ENCODE results near the gene MAPK7. TPM values are rescaled to one million over a fixed set of nuclear protein-coding genes. Genes with fewer than 3 reads are reported as not detected.

MAPK7 gene
- total and polyA plus RNA-seq, 2 experiments from 2014 or later = 21.2 to 28.6 TPM

DNA sequence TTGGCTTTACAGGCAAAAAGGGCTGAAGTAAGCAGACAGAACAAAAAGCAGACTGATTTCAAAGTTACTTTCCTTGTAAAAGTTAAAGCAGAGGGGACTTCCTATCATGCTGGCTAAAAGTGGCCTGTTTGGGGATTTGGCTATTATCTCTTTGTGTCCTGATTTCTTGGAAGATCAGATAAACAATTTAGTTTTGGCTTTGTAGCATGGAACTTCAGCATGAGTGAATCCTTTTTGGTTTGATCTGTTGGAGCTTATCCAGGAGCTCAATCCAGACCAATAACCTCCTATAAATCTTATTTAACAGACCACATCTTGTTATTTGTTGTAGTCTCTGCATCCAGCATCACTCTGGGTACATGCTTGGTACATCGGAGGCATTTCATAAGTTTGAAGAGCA is 23.9 kb downstream of the MAPK7 start:
- no peak overlapping the region for H3K9ac ChIP-seq
- H3K4me2 ChIP-seq (ENCODE audit: unreplicated experiment) = no peak overlapping the region
- no peaks in the 10 kb centered on the region for H4K20me1 ChIP-seq (ENCODE audit: insufficient read depth)
- WGBS, 2 experiments (ENCODE audit: low coverage in 1 of 2, low lambda C conversion rate in 2 of 2, missing lambda C conversion rate in 2 of 2) = 18 to 26% methylated on average over 1 of the region's 1 CpG
- H3K27ac ChIP-seq = no peak overlapping the region
- no peak overlapping the region for H3K4me3 ChIP-seq
- H3K79me2 ChIP-seq (ENCODE audit: insufficient read depth) = no peaks in the 10 kb centered on the region
- DNase-seq = no peak
- H3K9me2 ChIP-seq (ENCODE audit: insufficient read depth) = no peaks in the 10 kb centered on the region
- no peaks in the 10 kb centered on the region for H3K36me3 ChIP-seq (ENCODE audit: low read depth)
- in situ Hi-C loops (cut with MboI) = no loop called here
- H3K9me3 ChIP-seq (ENCODE audit: low read depth) = no peaks in the 10 kb centered on the region
- H3K27me3 ChIP-seq (replicated peaks; ENCODE audit: insufficient read depth) = no peaks in the 10 kb centered on the region
- no peaks in the 10 kb centered on the region for H3F3A ChIP-seq (ENCODE audit: insufficient read depth)
- H2AFZ ChIP-seq = no peak overlapping the region
- H3K4me1 ChIP-seq (ENCODE audit: insufficient read depth) = peaks cover 12% of the 10 kb centered on the region
- TF ChIP-seq EZH2phosphoT487 (IDR thresholded peaks at IDR 0.05; ENCODE audit: insufficient read depth, low read depth) (no peak), EZH2 (IDR thresholded peaks at IDR 0.05; ENCODE audit: insufficient read depth, poor library complexity, severe bottlenecking) (no peak)

DNA sequence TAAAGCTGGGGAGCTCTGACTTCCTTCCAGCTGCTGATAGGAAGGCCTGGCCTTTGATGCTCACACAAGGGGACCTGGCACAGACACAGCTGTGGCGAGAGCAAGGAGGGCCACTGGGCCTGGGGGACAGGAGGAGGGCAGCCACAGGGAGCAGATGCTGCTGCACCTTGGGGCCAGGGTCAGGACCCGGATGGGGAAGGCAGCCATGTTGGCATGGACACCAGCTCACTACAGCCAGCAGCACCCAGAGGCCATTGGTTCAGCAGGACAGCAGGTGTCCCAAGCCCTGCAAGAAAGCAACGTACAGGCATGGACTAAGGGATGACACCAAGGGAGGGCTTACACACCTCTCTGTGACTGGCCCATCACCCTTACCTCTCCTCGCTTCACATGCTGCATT is 24.7 kb downstream of the MAPK7 start:
- H3K27ac ChIP-seq = no peak overlapping the region
- DNase-seq = no peak
- in situ Hi-C loops (cut with MboI) = no loop called here
- no peak overlapping the region for H3K9ac ChIP-seq
- no peaks in the 10 kb centered on the region for H3K79me2 ChIP-seq (ENCODE audit: insufficient read depth)
- no peaks in the 10 kb centered on the region for H3K9me3 ChIP-seq (ENCODE audit: low read depth)
- H2AFZ ChIP-seq = no peak overlapping the region
- no peaks in the 10 kb centered on the region for H3K36me3 ChIP-seq (ENCODE audit: low read depth)
- WGBS, 2 experiments (ENCODE audit: low coverage in 1 of 2, low lambda C conversion rate in 2 of 2, missing lambda C conversion rate in 2 of 2) = 88 to 89% methylated on average over 4 of the region's 4 CpGs
- no peaks in the 10 kb centered on the region for H3K9me2 ChIP-seq (ENCODE audit: insufficient read depth)
- H3K4me3 ChIP-seq = no peak overlapping the region
- H3K4me2 ChIP-seq (ENCODE audit: unreplicated experiment) = no peak overlapping the region
- H3F3A ChIP-seq (ENCODE audit: insufficient read depth) = no peaks in the 10 kb centered on the region
- no peaks in the 10 kb centered on the region for H3K27me3 ChIP-seq (replicated peaks; ENCODE audit: insufficient read depth)
- peaks cover 9% of the 10 kb centered on the region for H3K4me1 ChIP-seq (ENCODE audit: insufficient read depth)
- TF ChIP-seq EZH2phosphoT487 (IDR thresholded peaks at IDR 0.05; ENCODE audit: insufficient read depth, low read depth) = no peak
- TF ChIP-seq EZH2 (IDR thresholded peaks at IDR 0.05; ENCODE audit: insufficient read depth, poor library complexity, severe bottlenecking) = no peak
- no peaks in the 10 kb centered on the region for H4K20me1 ChIP-seq (ENCODE audit: insufficient read depth)

DNA sequence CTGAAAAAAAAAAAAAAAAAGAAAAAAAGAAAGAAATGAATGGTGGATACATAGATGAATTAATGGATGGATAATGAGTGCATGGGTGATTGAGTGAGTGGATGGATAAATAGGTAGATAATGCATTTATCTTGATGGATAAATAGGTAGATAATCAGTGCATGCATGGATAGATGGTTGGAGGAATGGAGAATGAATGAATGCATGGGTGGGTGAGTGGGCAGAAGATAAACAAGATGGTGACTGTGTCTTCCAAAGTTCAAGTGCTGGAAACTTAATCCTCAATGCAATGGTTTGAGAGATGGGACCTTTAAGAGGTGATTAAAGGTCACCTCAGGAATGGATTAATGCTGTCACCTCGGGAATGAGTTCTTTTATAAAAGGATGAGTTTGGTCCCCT is 26.0 kb downstream of the MAPK7 start:
- no peaks in the 10 kb centered on the region for H3K9me2 ChIP-seq (ENCODE audit: insufficient read depth)
- H3K79me2 ChIP-seq (ENCODE audit: insufficient read depth) = no peaks in the 10 kb centered on the region
- no peak for DNase-seq
- H4K20me1 ChIP-seq (ENCODE audit: insufficient read depth) = no peaks in the 10 kb centered on the region
- H3K4me2 ChIP-seq (ENCODE audit: unreplicated experiment) = no peak overlapping the region
- H3K27ac ChIP-seq = no peak overlapping the region
- peaks cover 3% of the 10 kb centered on the region for H3K4me1 ChIP-seq (ENCODE audit: insufficient read depth)
- H3K9me3 ChIP-seq (ENCODE audit: low read depth) = no peaks in the 10 kb centered on the region
- H3K9ac ChIP-seq = no peak overlapping the region
- no peaks in the 10 kb centered on the region for H3K27me3 ChIP-seq (replicated peaks; ENCODE audit: insufficient read depth)
- peaks cover 2% of the 10 kb centered on the region; the same call in 1 of the 2 replicates for H3F3A ChIP-seq (ENCODE audit: insufficient read depth)
- in situ Hi-C loops (cut with MboI) = no loop called here
- H3K36me3 ChIP-seq (ENCODE audit: low read depth) = no peaks in the 10 kb centered on the region
- no peak for TF ChIP-seq EZH2 (IDR thresholded peaks at IDR 0.05; ENCODE audit: insufficient read depth, poor library complexity, severe bottlenecking)
- no peak for TF ChIP-seq EZH2phosphoT487 (IDR thresholded peaks at IDR 0.05; ENCODE audit: insufficient read depth, low read depth)
- no peak overlapping the region for H2AFZ ChIP-seq
- H3K4me3 ChIP-seq = no peak overlapping the region
- WGBS, 2 experiments (ENCODE audit: low coverage in 1 of 2, low lambda C conversion rate in 2 of 2, missing lambda C conversion rate in 2 of 2) = 59 to 75% methylated on average over 1 of the region's 1 CpG

DNA sequence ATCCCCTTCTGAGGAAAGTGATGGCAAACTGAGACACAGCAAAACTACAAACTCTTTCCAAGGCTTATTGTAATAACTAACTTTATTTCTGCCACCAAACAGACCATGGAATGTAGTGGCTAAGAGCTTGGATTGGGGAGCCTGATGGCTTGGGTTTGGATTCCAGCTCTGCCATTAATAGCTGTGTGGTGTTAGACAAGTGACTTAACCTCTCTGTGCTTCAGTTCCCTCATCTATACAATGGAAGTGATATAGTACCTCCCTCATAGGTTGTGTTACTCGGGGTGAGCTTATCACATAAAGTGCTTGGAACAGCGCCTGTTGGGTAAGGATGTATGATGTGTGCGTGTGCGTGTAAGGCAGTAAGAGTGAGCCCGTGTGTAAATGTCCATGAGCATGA is 26.8 kb downstream of the MAPK7 start:
- Histone ChIP-seq H3K79me2 (ENCODE audit: insufficient read depth) (no peaks in the 10 kb centered on the region), H2AFZ (no peak overlapping the region), H3K4me3 (no peak overlapping the region), H3K9me3 (ENCODE audit: low read depth) (no peaks in the 10 kb centered on the region), H3K9me2 (ENCODE audit: insufficient read depth) (no peaks in the 10 kb centered on the region), H3F3A (ENCODE audit: insufficient read depth) (peaks cover 11% of the 10 kb centered on the region), H3K4me2 (ENCODE audit: unreplicated experiment) (no peak overlapping the region), H4K20me1 (ENCODE audit: insufficient read depth) (no peaks in the 10 kb centered on the region), H3K9ac (no peak overlapping the region), H3K27me3 (replicated peaks; ENCODE audit: insufficient read depth) (no peaks in the 10 kb centered on the region), H3K27ac (no peak overlapping the region), H3K36me3 (ENCODE audit: low read depth) (no peaks in the 10 kb centered on the region), H3K4me1 (ENCODE audit: insufficient read depth) (peaks cover 11% of the 10 kb centered on the region)
- TF ChIP-seq EZH2 (IDR thresholded peaks at IDR 0.05; ENCODE audit: insufficient read depth, poor library complexity, severe bottlenecking) (no peak), EZH2phosphoT487 (IDR thresholded peaks at IDR 0.05; ENCODE audit: insufficient read depth, low read depth) (no peak)
- 78 to 80% methylated on average over 5 of the region's 5 CpGs for WGBS, 2 experiments (ENCODE audit: low coverage in 1 of 2, low lambda C conversion rate in 2 of 2, missing lambda C conversion rate in 2 of 2)
- in situ Hi-C loops (cut with MboI) = no loop called here
- no peak for DNase-seq

Measured in GM23248 (cell line).